Measurements from ENCODE around the gene OPRM1. TPM values are rescaled to one million over a fixed set of nuclear protein-coding genes. Genes with fewer than 3 reads are reported as not detected.

The OPRM1 gene
- total RNA-seq, 4 donors from 2014 or later: 0.27 to 0.87 (median 0.40) TPM; not detected in 1

GRCh38 chr6:154223296-154223695 lies 184.3 kb downstream of the OPRM1 start:
- no peaks in the 10 kb centered on the region for H3K27me3 ChIP-seq
- H3K4me3 ChIP-seq: no peak overlapping the region
- no peaks in the 10 kb centered on the region for H3K9me3 ChIP-seq
- no peak for TF ChIP-seq EP300 (IDR thresholded peaks at IDR 0.05)
- no peak for TF ChIP-seq POLR2AphosphoS5 (IDR thresholded peaks at IDR 0.05)
- TF ChIP-seq CTCF (IDR thresholded peaks at IDR 0.05): no peak
- TF ChIP-seq POLR2A (IDR thresholded peaks at IDR 0.05): no peak
- ATAC-seq: no peak
- no CpG with 5 or more reads among the region's 2 CpGs for WGBS, 2 donors (ENCODE audit: low coverage in 1 of 2)
- H3K4me1 ChIP-seq: no peaks in the 10 kb centered on the region
- no peak overlapping the region for H3K27ac ChIP-seq
- no peaks in the 10 kb centered on the region for H3K36me3 ChIP-seq

GRCh38 chr6:154226461-154226860 lies 187.4 kb downstream of the OPRM1 start:
- ATAC-seq: no peak
- no peaks in the 10 kb centered on the region for H3K36me3 ChIP-seq

GRCh38 chr6:154227862-154228520 lies 189.0 kb downstream of the OPRM1 start:
- Histone ChIP-seq H3K36me3 (no peaks in the 10 kb centered on the region), H3K4me1 (no peaks in the 10 kb centered on the region), H3K27ac (no peak overlapping the region), H3K4me3 (no peak overlapping the region), H3K9me3 (no peaks in the 10 kb centered on the region), H3K27me3 (no peaks in the 10 kb centered on the region)
- no peak for ATAC-seq
- WGBS, 2 donors (ENCODE audit: low coverage in 1 of 2): 77 to 80% methylated on average over 7 of the region's 7 CpGs
- TF ChIP-seq CTCF (IDR thresholded peaks at IDR 0.05) (no peak), POLR2AphosphoS5 (IDR thresholded peaks at IDR 0.05) (no peak), POLR2A (IDR thresholded peaks at IDR 0.05) (no peak), EP300 (IDR thresholded peaks at IDR 0.05) (no peak)

More at GRCh38 chr6:154226461-154226860, 187.4 kb downstream of the OPRM1 start:
- Histone ChIP-seq H3K27ac (no peak overlapping the region), H3K9me3 (no peaks in the 10 kb centered on the region), H3K4me3 (no peak overlapping the region), H3K4me1 (no peaks in the 10 kb centered on the region), H3K27me3 (no peaks in the 10 kb centered on the region)
- no peak for TF ChIP-seq POLR2A (IDR thresholded peaks at IDR 0.05)
- WGBS, 2 donors (ENCODE audit: low coverage in 1 of 2): 70 to 85% methylated on average over 2 to 3 of the region's 3 CpGs

- H3K36me3 ChIP-seq: no peaks in the 10 kb centered on the region
- 82 to 96% methylated on average over 3 to 4 of the region's 4 CpGs for WGBS, 2 donors (ENCODE audit: low coverage in 1 of 2)
- H3K4me3 ChIP-seq: no peak overlapping the region
- no peaks in the 10 kb centered on the region for H3K4me1 ChIP-seq
- TF ChIP-seq POLR2AphosphoS5 (IDR thresholded peaks at IDR 0.05) (no peak), EP300 (IDR thresholded peaks at IDR 0.05) (no peak), CTCF (IDR thresholded peaks at IDR 0.05) (no peak), POLR2A (IDR thresholded peaks at IDR 0.05) (no peak)
- H3K27me3 ChIP-seq: no peaks in the 10 kb centered on the region
- ATAC-seq: no peak
- no peaks in the 10 kb centered on the region for H3K9me3 ChIP-seq
- H3K27ac ChIP-seq: no peak overlapping the region
Measured at GRCh38 chr6:154228521-154228905, 189.5 kb downstream of the OPRM1 start.

GRCh38 chr6:154229786-154230185 lies 190.7 kb downstream of the OPRM1 start:
- 67 to 88% methylated on average over 6 of the region's 6 CpGs for WGBS, 2 donors (ENCODE audit: low coverage in 1 of 2)
- no peak overlapping the region for H3K4me3 ChIP-seq
- no peaks in the 10 kb centered on the region for H3K27me3 ChIP-seq
- H3K4me1 ChIP-seq: no peaks in the 10 kb centered on the region
- H3K9me3 ChIP-seq: no peaks in the 10 kb centered on the region
- no peaks in the 10 kb centered on the region for H3K36me3 ChIP-seq
- no peak overlapping the region for H3K27ac ChIP-seq
- ATAC-seq: no peak
- TF ChIP-seq POLR2AphosphoS5 (IDR thresholded peaks at IDR 0.05) (no peak), EP300 (IDR thresholded peaks at IDR 0.05) (no peak), CTCF (IDR thresholded peaks at IDR 0.05) (no peak), POLR2A (IDR thresholded peaks at IDR 0.05) (no peak)

All from gastroesophageal sphincter (tissue), 4 donors.